ENCODE data around the gene COL4A1.

DNA sequence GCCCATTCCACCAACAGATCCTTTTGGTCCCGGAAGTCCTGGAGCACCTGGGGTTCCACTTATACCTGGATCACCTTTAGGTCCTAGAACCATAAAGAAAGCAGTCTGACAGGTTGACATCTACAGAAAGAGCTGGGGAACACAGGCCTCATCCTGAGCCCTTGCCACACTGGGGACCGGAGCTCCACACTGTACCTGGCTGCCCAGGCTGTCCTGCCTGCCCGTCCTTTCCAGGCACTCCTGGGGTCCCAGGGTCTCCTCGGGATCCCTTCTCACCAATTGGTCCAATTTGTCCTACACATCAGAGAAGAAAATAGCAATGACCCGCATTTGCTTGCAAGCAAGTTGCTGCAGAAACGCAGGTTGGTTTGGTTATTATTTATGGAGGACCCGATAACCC, 130.5 kb downstream of the COL4A1 start:
- TF ChIP-seq GATA2 (IDR thresholded peaks at IDR 0.05; ENCODE audit: low read depth, low read length) (no peak), GATA3 (IDR thresholded peaks at IDR 0.05; ENCODE audit: low read depth, low read length) (no peak)

Measured in SH-SY5Y (cell line).